Gastrocnemius medialis (tissue), 4 donors: ENCODE measurements around the gene ZMPSTE24.

ENCODE experiments used
- CTCF ChIP-seq, 5 experiments: fragments of 450-650 bp in 3 of 5; fragments of 200-600 bp in 2 of 5; sonication (generic) in 2 of 5; IDR thresholded peaks in 4 of 5; conservative IDR thresholded peaks in 1 of 5; 1 replicate in 4 of 5; 2 replicates in 1 of 5; pipeline ENCODE4 v1.5.1; 2016 to 2019; ENCODE audit warnings: antibody characterized with exemption in 5 of 5, mild to moderate bottlenecking in 3 of 5, moderate library complexity in 3 of 5
- POLR2A ChIP-seq, 2 donors: fragments of 450-650 bp; IDR thresholded peaks; one replicate each; pipeline ENCODE4 v1.6.1; 2017; ENCODE audit warnings: antibody characterized with exemption in 2 of 2, mild to moderate bottlenecking in 2 of 2, moderate library complexity in 2 of 2

DNA sequence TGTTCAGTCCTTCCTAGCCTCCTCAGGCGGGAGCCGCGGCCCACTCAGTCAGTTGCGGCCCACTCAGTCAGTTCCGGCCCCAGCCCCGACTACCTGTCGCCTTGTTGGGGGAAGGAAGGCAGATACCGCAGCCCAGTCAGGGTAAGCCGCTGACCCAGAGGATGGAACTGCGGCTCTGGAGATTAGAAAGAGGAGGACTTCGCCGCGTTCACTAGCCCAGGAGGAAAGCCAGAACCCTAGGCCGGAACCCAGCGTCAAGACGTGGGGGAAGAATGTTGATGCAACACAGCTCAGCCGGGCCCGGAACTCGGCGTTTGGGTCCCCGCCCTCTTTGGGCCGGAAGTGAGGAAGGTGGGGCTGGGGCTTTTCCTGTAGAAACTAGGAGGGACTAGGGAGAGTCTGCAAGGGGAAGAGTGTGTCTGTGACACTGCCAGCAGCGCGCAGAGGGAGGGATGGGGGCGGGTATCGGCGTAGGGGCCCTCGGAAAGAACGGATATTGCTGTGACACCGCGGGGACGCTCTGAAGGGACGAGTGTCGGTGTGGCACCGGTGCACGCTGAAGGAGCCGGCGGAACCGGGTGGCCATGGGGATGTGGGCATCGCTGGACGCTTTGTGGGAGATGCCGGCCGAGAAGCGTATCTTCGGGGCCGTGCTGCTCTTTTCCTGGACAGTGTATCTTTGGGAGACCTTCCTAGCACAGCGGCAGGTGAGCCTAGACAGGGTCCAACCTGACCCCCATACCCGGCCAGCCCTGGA is at the start of gene ZMPSTE24:
- TF ChIP-seq CTCF (IDR thresholded peaks at IDR 0.05 in 4 of 5, conservative IDR thresholded peaks at IDR 0.05 in 1 of 5) = no peak
- TF ChIP-seq POLR2A (IDR thresholded peaks at IDR 0.05) = peak; percentile 60 to 69
